ENCODE data around the gene SCML1. TPM values are rescaled to one million over a fixed set of nuclear protein-coding genes. Genes with fewer than 3 reads are reported as not detected.
"Not testable (repeated sequence)": the region's sequence is repeated elsewhere in the genome, so short reads cannot be mapped to it uniquely, and the experiment has no call there.

SCML1 gene
- total and polyA plus RNA-seq, 10 of the 15 experiments (the other 5 are each of a cell fraction or from before 2014, with no cell fraction given) = 0.62 to 48.3 (median 1.6) TPM

- intact Hi-C loops (cut with micrococcal nuclease; ENCODE audit: unreplicated experiment) = not testable (repeated sequence)
Observed at GRCh38 chrX:17786554-17787347, 49.5 kb downstream of the SCML1 start.

GRCh38 chrX:17787557-17787956 lies 50.3 kb downstream of the SCML1 start:
- no TSS peak for BruUV-seq (replicated peaks)
- intact Hi-C loops (cut with micrococcal nuclease; ENCODE audit: unreplicated experiment) (no loop called here), in situ Hi-C loops (cut with MboI) (no loop called here)
- Histone ChIP-seq H4K20me1 (ENCODE audit: control insufficient read depth, insufficient read depth) (no peaks in the 10 kb centered on the region), H3K79me2 (ENCODE audit: control insufficient read depth, insufficient read depth, low read length) (no peaks in the 10 kb centered on the region), H3K4me2 (ENCODE audit: control insufficient read depth, insufficient read depth) (no peak overlapping the region), H3K4me1 (ENCODE audit: control insufficient read depth, insufficient read depth, low read length) (no peaks in the 10 kb centered on the region), H3K4me3 (no peak overlapping the region), H3K27ac (ENCODE audit: control insufficient read depth, insufficient read depth) (no peak overlapping the region), H3K27me3 (replicated peaks in 1 of 2; ENCODE audit: control insufficient read depth in 2 of 2, insufficient read depth in 2 of 2, low read length in 1 of 2) (no peaks in the 10 kb centered on the region), H3K36me3 (ENCODE audit: control insufficient read depth in 2 of 2, insufficient read depth in 2 of 2, low read length in 1 of 2) (no peaks in the 10 kb centered on the region), H3K9me3 (replicated peaks; ENCODE audit: control insufficient read depth, insufficient read depth, low read length) (no peaks in the 10 kb centered on the region), H3K9ac (ENCODE audit: control insufficient read depth, insufficient read depth, low read length) (no peak overlapping the region), H2AFZ (ENCODE audit: control insufficient read depth, low read depth, low read length) (no peak overlapping the region)
- ATAC-seq (no peak), DNase-seq (ENCODE audit: low read depth, low spot score) (no peak), FAIRE-seq (no peak)
- ChIA-PET SMC1A (ENCODE audit: uncharacterized antibody, unreplicated experiment) (no interaction called here), POLR2A (no interaction called here), CTCF (no interaction called here), RAD21 (ENCODE audit: unreplicated experiment) (no interaction called here)
- TF ChIP-seq PML (IDR thresholded peaks at IDR 0.05; ENCODE audit: low read length) (no peak), CEBPB (IDR thresholded peaks at IDR 0.05; ENCODE audit: borderline replicate concordance in 1 of 2, low read depth in 2 of 2, low read length in 2 of 2) (no peak), BCL3 (IDR thresholded peaks at IDR 0.05; ENCODE audit: borderline replicate concordance, insufficient read depth, low read depth, low read length, poor library complexity, severe bottlenecking) (no peak)
- 22% methylated on average over 11 of the region's 11 CpGs for WGBS (ENCODE audit: insufficient coverage, insufficient replicate concordance, low lambda C conversion rate, missing lambda C conversion rate)

More at GRCh38 chrX:17786554-17787347, 49.5 kb downstream of the SCML1 start:
- CTCF ChIA-PET; H3K27me3 ChIP-seq (replicated peaks in 1 of 2; ENCODE audit: control insufficient read depth in 2 of 2, insufficient read depth in 2 of 2, low read length in 1 of 2); H3K4me3 ChIP-seq; POLR2A ChIA-PET; DNase-seq (ENCODE audit: low read depth, low spot score); H4K20me1 ChIP-seq (ENCODE audit: control insufficient read depth, insufficient read depth); RAD21 ChIA-PET (ENCODE audit: unreplicated experiment); H3K27ac ChIP-seq (ENCODE audit: control insufficient read depth, insufficient read depth); H3K79me2 ChIP-seq (ENCODE audit: control insufficient read depth, insufficient read depth, low read length); ATAC-seq; H3K4me1 ChIP-seq (ENCODE audit: control insufficient read depth, insufficient read depth, low read length); H3K9me3 ChIP-seq (replicated peaks; ENCODE audit: control insufficient read depth, insufficient read depth, low read length); FAIRE-seq; in situ Hi-C loops (cut with MboI); BruUV-seq (replicated peaks); H2AFZ ChIP-seq (ENCODE audit: control insufficient read depth, low read depth, low read length); H3K9ac ChIP-seq (ENCODE audit: control insufficient read depth, insufficient read depth, low read length); SMC1A ChIA-PET (ENCODE audit: uncharacterized antibody, unreplicated experiment); H3K36me3 ChIP-seq (ENCODE audit: control insufficient read depth in 2 of 2, insufficient read depth in 2 of 2, low read length in 1 of 2); H3K4me2 ChIP-seq (ENCODE audit: control insufficient read depth, insufficient read depth): not testable (repeated sequence)
- 54% methylated on average over 26 of the region's 31 CpGs for WGBS (ENCODE audit: insufficient coverage, insufficient replicate concordance, low lambda C conversion rate, missing lambda C conversion rate)
